ENCODE measurements around the gene BPTF.

BPTF gene

GRCh38 chr17:67831268-67831667 lies 6.0 kb downstream of the BPTF start:
- Mint-ChIP-seq H3K27me3 (ENCODE audit: low read depth, poor library complexity) (no peaks in the 10 kb centered on the region), H3K36me3 (ENCODE audit: low read depth) (peaks cover 32% of the 10 kb centered on the region), H3K27ac (peak overlapping the region; percentile 43), H3K4me3 (no peak overlapping the region), H3K4me1 (peaks cover 45% of the 10 kb centered on the region), H3K9me3 (no peaks in the 10 kb centered on the region)
- no peak for TF ChIP-seq CTCF (IDR thresholded peaks at IDR 0.05)
- DNase-seq: no peak

- H3K4me1 Mint-ChIP-seq: peaks cover 33% of the 10 kb centered on the region
- no peaks in the 10 kb centered on the region for H3K9me3 Mint-ChIP-seq
- H3K27me3 Mint-ChIP-seq (ENCODE audit: low read depth, poor library complexity): no peaks in the 10 kb centered on the region
- no peak overlapping the region for H3K27ac Mint-ChIP-seq
- no peak for DNase-seq
- no peak overlapping the region for H3K4me3 Mint-ChIP-seq
- peaks cover 42% of the 10 kb centered on the region for H3K36me3 Mint-ChIP-seq (ENCODE audit: low read depth)
- TF ChIP-seq CTCF (IDR thresholded peaks at IDR 0.05): no peak
Measured at GRCh38 chr17:67833134-67833533, 7.8 kb downstream of the BPTF start.

- Mint-ChIP-seq H3K4me3 (no peak overlapping the region), H3K9me3 (no peaks in the 10 kb centered on the region), H3K36me3 (ENCODE audit: low read depth) (peaks cover 42% of the 10 kb centered on the region), H3K27ac (no peak overlapping the region), H3K27me3 (ENCODE audit: low read depth, poor library complexity) (no peaks in the 10 kb centered on the region), H3K4me1 (peaks cover 24% of the 10 kb centered on the region)
- peak; percentile 13 for TF ChIP-seq CTCF (IDR thresholded peaks at IDR 0.05)
- no peak for DNase-seq
Measured at GRCh38 chr17:67833946-67834631, 8.8 kb downstream of the BPTF start.

- DNase-seq: no peak
- Mint-ChIP-seq H3K4me1 (peaks cover 18% of the 10 kb centered on the region), H3K27ac (no peak overlapping the region), H3K9me3 (no peaks in the 10 kb centered on the region), H3K27me3 (ENCODE audit: low read depth, poor library complexity) (no peaks in the 10 kb centered on the region), H3K4me3 (no peak overlapping the region), H3K36me3 (ENCODE audit: low read depth) (peaks cover 44% of the 10 kb centered on the region)
- no peak for TF ChIP-seq CTCF (IDR thresholded peaks at IDR 0.05)
Measured at GRCh38 chr17:67834634-67835033, 9.3 kb downstream of the BPTF start.

- H3K9me3 Mint-ChIP-seq: no peaks in the 10 kb centered on the region
- H3K4me3 Mint-ChIP-seq: no peak overlapping the region
- peaks cover 56% of the 10 kb centered on the region for H3K36me3 Mint-ChIP-seq (ENCODE audit: low read depth)
- no peak for TF ChIP-seq CTCF (IDR thresholded peaks at IDR 0.05)
- no peak for DNase-seq
- no peaks in the 10 kb centered on the region for H3K27me3 Mint-ChIP-seq (ENCODE audit: low read depth, poor library complexity)
- H3K27ac Mint-ChIP-seq: peak overlapping the region; percentile 87
- peaks cover 3% of the 10 kb centered on the region for H3K4me1 Mint-ChIP-seq
Measured at GRCh38 chr17:67836205-67836987, 11.1 kb downstream of the BPTF start.

Measured in nephron progenitor cell (in vitro differentiated cells).